ENCODE data around the gene RTP3. TPM values are rescaled to one million over a fixed set of nuclear protein-coding genes. Genes with fewer than 3 reads are reported as not detected.
"Not testable (repeated sequence)": the region's sequence is repeated elsewhere in the genome, so short reads cannot be mapped to it uniquely, and the experiment has no call there.

Gene RTP3
- total RNA-seq, 1 experiment from 2014 or later = not detected

- TF ChIP-seq SIN3A (IDR thresholded peaks at IDR 0.05; ENCODE audit: borderline replicate concordance, insufficient read depth, low read depth, low read length) (no peak), REST (IDR thresholded peaks at IDR 0.05; ENCODE audit: insufficient read depth in 1 of 2, low read depth in 2 of 2, low read length in 1 of 2) (no peak), POLR2AphosphoS5 (IDR thresholded peaks at IDR 0.05; ENCODE audit: low read depth, low read length) (no peak), CTCF (IDR thresholded peaks at IDR 0.05) (no peak), TCF7L2 (IDR thresholded peaks at IDR 0.05; ENCODE audit: low read depth, low read length) (no peak)
- Histone ChIP-seq H3K9me3 (ENCODE audit: control insufficient read depth, insufficient read depth, low read depth, low read length) (no peaks in the 10 kb centered on the region), H3K4me3 (ENCODE audit: low read depth in 2 of 2, low read length in 2 of 2) (no peak overlapping the region), H3K36me3 (ENCODE audit: control insufficient read depth, insufficient read depth, low read length) (no peaks in the 10 kb centered on the region), H3K27me3 (ENCODE audit: control insufficient read depth, insufficient read depth, low read length) (no peaks in the 10 kb centered on the region; the same call in 1 of the 2 replicates), H3K27ac (ENCODE audit: low read length) (no peak overlapping the region), H3K4me1 (ENCODE audit: control insufficient read depth, insufficient read depth, low read length) (no peaks in the 10 kb centered on the region)
- intact Hi-C loops (cut with micrococcal nuclease; ENCODE audit: unreplicated experiment) = no loop called here
- DNase-seq (ENCODE audit: low read depth, low spot score) (no peak), ATAC-seq (no peak)
- ChIA-PET POLR2A (no interaction called here), CTCF (no interaction called here)
- no TSS peak for BruUV-seq (replicated peaks)
- in situ Hi-C loops (cut with HindIII; ENCODE audit: low pct_unique_long_range_greater_than_20kb, low sequenced_read_pairs) = no loop called here
Measured at GRCh38 chr3:46491089-46492070, 6.4 kb upstream of the RTP3 start.

- intact Hi-C loops (cut with micrococcal nuclease; ENCODE audit: unreplicated experiment) = no loop called here
- POLR2A ChIA-PET = interaction anchor here (0.6 kb wide), 1 partner anchor 136 kb away, joined by 3 read pairs; no protein-coding TSS in a partner anchor
- Histone ChIP-seq H3K27ac (ENCODE audit: low read length) (no peak overlapping the region), H3K9me3 (ENCODE audit: control insufficient read depth, insufficient read depth, low read depth, low read length) (no peaks in the 10 kb centered on the region), H3K4me3 (ENCODE audit: low read depth in 2 of 2, low read length in 2 of 2) (no peak overlapping the region), H3K36me3 (ENCODE audit: control insufficient read depth, insufficient read depth, low read length) (no peaks in the 10 kb centered on the region), H3K4me1 (ENCODE audit: control insufficient read depth, insufficient read depth, low read length) (no peaks in the 10 kb centered on the region), H3K27me3 (ENCODE audit: control insufficient read depth, insufficient read depth, low read length) (no peaks in the 10 kb centered on the region; the same call in 1 of the 2 replicates)
- ATAC-seq (no peak), DNase-seq (ENCODE audit: low read depth, low spot score) (no peak)
- in situ Hi-C loops (cut with HindIII; ENCODE audit: low pct_unique_long_range_greater_than_20kb, low sequenced_read_pairs) = no loop called here
- CTCF ChIA-PET = no interaction called here
- TF ChIP-seq CTCF (IDR thresholded peaks at IDR 0.05) (no peak), REST (IDR thresholded peaks at IDR 0.05; ENCODE audit: insufficient read depth in 1 of 2, low read depth in 2 of 2, low read length in 1 of 2) (no peak), SIN3A (IDR thresholded peaks at IDR 0.05; ENCODE audit: borderline replicate concordance, insufficient read depth, low read depth, low read length) (no peak), TCF7L2 (IDR thresholded peaks at IDR 0.05; ENCODE audit: low read depth, low read length) (no peak), POLR2AphosphoS5 (IDR thresholded peaks at IDR 0.05; ENCODE audit: low read depth, low read length) (no peak)
- BruUV-seq (replicated peaks) = no TSS peak
Measured at GRCh38 chr3:46492890-46493547, 4.8 kb upstream of the RTP3 start.

- H3K4me1 ChIP-seq (ENCODE audit: control insufficient read depth, insufficient read depth, low read length); H3K36me3 ChIP-seq (ENCODE audit: control insufficient read depth, insufficient read depth, low read length); H3K4me3 ChIP-seq (ENCODE audit: low read depth in 2 of 2, low read length in 2 of 2); DNase-seq (ENCODE audit: low read depth, low spot score); in situ Hi-C loops (cut with HindIII; ENCODE audit: low pct_unique_long_range_greater_than_20kb, low sequenced_read_pairs); H3K9me3 ChIP-seq (ENCODE audit: control insufficient read depth, insufficient read depth, low read depth, low read length); H3K27ac ChIP-seq (ENCODE audit: low read length); H3K27me3 ChIP-seq (ENCODE audit: control insufficient read depth, insufficient read depth, low read length); CTCF ChIA-PET; BruUV-seq (replicated peaks); intact Hi-C loops (cut with micrococcal nuclease; ENCODE audit: unreplicated experiment); ATAC-seq; POLR2A ChIA-PET: not testable (repeated sequence)
Measured at GRCh38 chr3:46494491-46494890, 3.3 kb upstream of the RTP3 start.

All from Panc1 (cell line).